Adipose tissue (tissue), 3 donors: ENCODE results near the gene FBXL20. TPM values are rescaled to one million over a fixed set of nuclear protein-coding genes. Genes with fewer than 3 reads are reported as not detected.
"Not testable (repeated sequence)": the region's sequence is repeated elsewhere in the genome, so short reads cannot be mapped to it uniquely, and the experiment has no call there.

Experiments used
- H3K27ac ChIP-seq: one replicate; pipeline ENCODE4 v1.5.1; 2013; ENCODE audit warnings: low read depth, low read length
- WGBS, 3 donors: extraction: QIAGEN DNeasy Blood & Tissue Kit; methylation state at CpG; one replicate each; pipeline ENCODE4 v1.1.7; 2013; 5-methylcytosine and 5-hydroxymethylcytosine counted together
- polyA plus RNA-seq, 3 donors: library from polyadenylated mRNA; stranded (reverse); fragments of 200-250 nt; gene quantifications; one replicate each; pipeline ENCODE4 v1.2.3, GENCODE V29; 2013
- donor health status: healthy with polysubstance abuse.
- donor health status: Bipolar disorder and iron deficiency.
- donor health status: healthy.

FBXL20 gene
- polyA plus RNA-seq, 3 donors: 2.3 to 4.5 (median 3.5) TPM

- no peak overlapping the region for H3K27ac ChIP-seq
- 52 to 63% (median 59%) methylated on average over 4 of the region's 4 CpGs for WGBS, 3 donors
These were observed 1.6 kb downstream of the FBXL20 start for GRCh38 chr17:39399791-39400190.

- 48 to 71% (median 61%) methylated on average over 2 of the region's 2 CpGs for WGBS, 3 donors
- no peak overlapping the region for H3K27ac ChIP-seq
These were observed 7.7 kb downstream of the FBXL20 start for GRCh38 chr17:39393736-39394135.

GRCh38 chr17:39391448-39391847 is 10.0 kb downstream of the FBXL20 start:
- no peak overlapping the region for H3K27ac ChIP-seq
- WGBS, 3 donors: 81 to 88% (median 85%) methylated on average over 5 of the region's 5 CpGs

- no peak overlapping the region for H3K27ac ChIP-seq
- 96 to 98% (median 96%) methylated on average over 6 of the region's 6 CpGs for WGBS, 3 donors
These were observed 16.4 kb downstream of the FBXL20 start for GRCh38 chr17:39385040-39385439.

GRCh38 chr17:39380144-39380543 is 21.3 kb downstream of the FBXL20 start:
- no peak overlapping the region for H3K27ac ChIP-seq
- WGBS, 3 donors: 69 to 82% (median 73%) methylated on average over 2 of the region's 2 CpGs

GRCh38 chr17:39376434-39376833 is 25.0 kb downstream of the FBXL20 start:
- H3K27ac ChIP-seq: no peak overlapping the region
- 54 to 62% (median 57%) methylated on average over 2 of the region's 2 CpGs for WGBS, 3 donors

- WGBS, 3 donors: 95 to 99% (median 96%) methylated on average over 4 of the region's 4 CpGs
These were observed 33.6 kb downstream of the FBXL20 start for GRCh38 chr17:39367805-39368204.

GRCh38 chr17:39365872-39366271 is 35.6 kb downstream of the FBXL20 start:
- WGBS, 3 donors: 60 to 72% (median 71%) methylated on average over 5 of the region's 5 CpGs
- no peak overlapping the region for H3K27ac ChIP-seq

More at GRCh38 chr17:39367805-39368204, 33.6 kb downstream of the FBXL20 start:
- H3K27ac ChIP-seq: not testable (repeated sequence)

GRCh38 chr17:39365242-39365641 is 36.2 kb downstream of the FBXL20 start:
- 34 to 56% (median 42%) methylated on average over 4 of the region's 4 CpGs for WGBS, 3 donors
- no peak overlapping the region for H3K27ac ChIP-seq

- WGBS, 3 donors: 79 to 88% (median 82%) methylated on average over 8 of the region's 8 CpGs
- no peak overlapping the region for H3K27ac ChIP-seq
These were observed 37.0 kb downstream of the FBXL20 start for GRCh38 chr17:39364236-39365025.

- no peak overlapping the region for H3K27ac ChIP-seq
- 61 to 87% (median 83%) methylated on average over 1 of the region's 1 CpG for WGBS, 3 donors
These were observed 40.4 kb downstream of the FBXL20 start for GRCh38 chr17:39361064-39361463.

GRCh38 chr17:39360537-39360936 is 40.9 kb downstream of the FBXL20 start:
- WGBS, 3 donors: 79 to 83% (median 80%) methylated on average over 3 of the region's 3 CpGs
- no peak overlapping the region for H3K27ac ChIP-seq

- 85 to 97% (median 91%) methylated on average over 1 of the region's 1 CpG for WGBS, 3 donors
- no peak overlapping the region for H3K27ac ChIP-seq
These were observed 41.4 kb downstream of the FBXL20 start for GRCh38 chr17:39359994-39360393.

GRCh38 chr17:39357986-39358385 is 43.4 kb downstream of the FBXL20 start:
- 71 to 89% (median 82%) methylated on average over 3 of the region's 3 CpGs for WGBS, 3 donors
- H3K27ac ChIP-seq: no peak overlapping the region

GRCh38 chr17:39357488-39357887 is 43.9 kb downstream of the FBXL20 start:
- WGBS, 3 donors: 79 to 93% (median 80%) methylated on average over 8 of the region's 8 CpGs
- no peak overlapping the region for H3K27ac ChIP-seq

GRCh38 chr17:39352986-39353385 is 48.4 kb downstream of the FBXL20 start:
- 64 to 71% (median 70%) methylated on average over 2 of the region's 2 CpGs for WGBS, 3 donors
- H3K27ac ChIP-seq: no peak overlapping the region

- no peak overlapping the region for H3K27ac ChIP-seq
- WGBS, 3 donors: 67 to 73% (median 71%) methylated on average over 4 of the region's 4 CpGs
These were observed 48.9 kb downstream of the FBXL20 start for GRCh38 chr17:39352511-39352910.

GRCh38 chr17:39351508-39351907 is 49.9 kb downstream of the FBXL20 start:
- H3K27ac ChIP-seq: no peak overlapping the region

- 72 to 97% (median 93%) methylated on average over 3 of the region's 3 CpGs for WGBS, 3 donors
- H3K27ac ChIP-seq: no peak overlapping the region
These were observed 52.2 kb downstream of the FBXL20 start for GRCh38 chr17:39349246-39349645.

- WGBS, 3 donors: 89 to 95% (median 94%) methylated on average over 5 of the region's 5 CpGs
- not testable (repeated sequence) for H3K27ac ChIP-seq
These were observed 54.6 kb downstream of the FBXL20 start for GRCh38 chr17:39346863-39347262.
